Measurements from ENCODE around the gene TMC6.

TMC6 gene

DNA sequence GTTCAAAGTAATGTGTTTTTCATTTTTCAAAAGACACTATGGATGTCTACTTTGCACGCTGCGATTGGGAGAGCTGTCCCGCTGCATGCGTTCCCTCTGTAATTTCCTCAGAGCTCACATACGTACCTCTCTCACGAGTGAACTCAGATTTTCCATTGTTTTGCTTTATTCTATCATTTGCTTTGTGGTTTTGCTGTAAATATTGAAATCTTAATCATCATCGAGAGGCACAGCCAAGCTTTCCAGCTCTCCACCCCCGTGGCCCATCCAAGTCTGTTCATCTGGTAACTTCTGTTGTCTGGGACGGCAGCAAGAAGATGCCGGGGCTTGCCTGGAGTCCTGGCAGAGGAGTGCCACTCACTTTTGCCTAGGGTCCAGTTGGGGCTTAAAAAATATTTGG, 21.1 kb downstream of the TMC6 start:
- H3K4me3 ChIP-seq (ENCODE audit: low read length): no peak overlapping the region
- no peaks in the 10 kb centered on the region for H3K9me3 ChIP-seq (ENCODE audit: insufficient read depth, low read depth, low read length)
- no peak overlapping the region for H3K9ac ChIP-seq (ENCODE audit: low read depth, low read length)
- H3K27me3 ChIP-seq (ENCODE audit: insufficient read depth, low read length): no peaks in the 10 kb centered on the region
- no peaks in the 10 kb centered on the region for H3K4me1 ChIP-seq (ENCODE audit: insufficient read depth, low read length)
- H3K36me3 ChIP-seq (ENCODE audit: insufficient read depth, low read depth, low read length): peaks cover 24% of the 10 kb centered on the region
- no peak overlapping the region for H3K27ac ChIP-seq (ENCODE audit: low read length)

GRCh38 chr17:78106211-78106610, 22.3 kb downstream of the TMC6 start:
- Histone ChIP-seq H3K36me3 (ENCODE audit: insufficient read depth, low read depth, low read length) (peaks cover 37% of the 10 kb centered on the region), H3K4me3 (ENCODE audit: low read length) (no peak overlapping the region), H3K27me3 (ENCODE audit: insufficient read depth, low read length) (no peaks in the 10 kb centered on the region), H3K9me3 (ENCODE audit: insufficient read depth, low read depth, low read length) (0 out of 2 replicates have a peak, but pooled peaks cover 5% of the 10 kb centered on the region), H3K27ac (ENCODE audit: low read length) (no peak overlapping the region), H3K9ac (ENCODE audit: low read depth, low read length) (no peak overlapping the region), H3K4me1 (ENCODE audit: insufficient read depth, low read length) (no peaks in the 10 kb centered on the region)

DNA sequence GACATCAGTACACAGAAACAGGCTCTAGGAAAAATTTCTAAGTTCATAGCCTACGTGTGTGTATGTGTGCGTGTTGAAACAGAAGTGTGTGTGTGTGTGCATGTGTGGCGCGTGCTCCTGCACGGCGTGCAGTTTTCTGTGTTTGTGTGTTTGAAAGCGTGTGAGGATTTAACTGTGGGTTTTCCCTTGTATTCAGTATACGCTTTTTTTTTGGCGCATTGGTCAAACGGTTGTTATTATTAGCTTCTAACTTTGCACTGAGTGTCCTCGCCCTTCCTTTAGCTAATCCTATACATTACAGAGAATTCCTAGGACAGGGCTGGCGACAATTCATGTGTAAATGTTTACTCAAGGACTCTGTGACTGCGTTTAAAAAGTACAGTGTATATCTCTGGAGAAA, 23.0 kb downstream of the TMC6 start:
- Histone ChIP-seq H3K27ac (ENCODE audit: low read length) (no peak overlapping the region), H3K9ac (ENCODE audit: low read depth, low read length) (no peak overlapping the region), H3K36me3 (ENCODE audit: insufficient read depth, low read depth, low read length) (peaks cover 42% of the 10 kb centered on the region), H3K4me3 (ENCODE audit: low read length) (no peak overlapping the region), H3K27me3 (ENCODE audit: insufficient read depth, low read length) (no peaks in the 10 kb centered on the region), H3K9me3 (ENCODE audit: insufficient read depth, low read depth, low read length) (peaks cover 8% of the 10 kb centered on the region; the same call in 1 of the 2 replicates), H3K4me1 (ENCODE audit: insufficient read depth, low read length) (no peaks in the 10 kb centered on the region)

DNA sequence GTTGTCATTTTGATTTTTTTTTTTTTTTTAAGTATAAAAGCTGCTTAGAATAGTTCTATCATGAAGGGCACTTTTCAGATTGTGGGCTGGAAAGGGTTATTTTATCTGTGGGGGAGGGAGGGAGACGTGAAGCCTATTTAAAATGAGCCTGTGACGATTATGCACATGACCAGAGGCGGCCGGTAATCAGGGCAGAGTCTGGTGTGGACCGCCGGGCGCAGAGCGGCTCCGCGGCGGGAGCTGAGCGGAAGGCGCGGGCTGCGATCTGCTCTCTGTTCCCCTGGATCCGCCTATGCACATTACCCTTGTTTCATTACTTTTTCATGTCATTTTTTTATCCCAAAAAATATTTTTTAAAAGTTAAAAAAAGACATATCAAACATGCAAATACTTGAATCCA, 23.5 kb downstream of the TMC6 start:
- Histone ChIP-seq H3K27ac (ENCODE audit: low read length) (no peak overlapping the region), H3K36me3 (ENCODE audit: insufficient read depth, low read depth, low read length) (peaks cover 46% of the 10 kb centered on the region), H3K9me3 (ENCODE audit: insufficient read depth, low read depth, low read length) (peaks cover 13% of the 10 kb centered on the region; the same call in 1 of the 2 replicates), H3K4me1 (ENCODE audit: insufficient read depth, low read length) (no peaks in the 10 kb centered on the region), H3K4me3 (ENCODE audit: low read length) (no peak overlapping the region), H3K27me3 (ENCODE audit: insufficient read depth, low read length) (no peaks in the 10 kb centered on the region), H3K9ac (ENCODE audit: low read depth, low read length) (no peak overlapping the region)

DNA sequence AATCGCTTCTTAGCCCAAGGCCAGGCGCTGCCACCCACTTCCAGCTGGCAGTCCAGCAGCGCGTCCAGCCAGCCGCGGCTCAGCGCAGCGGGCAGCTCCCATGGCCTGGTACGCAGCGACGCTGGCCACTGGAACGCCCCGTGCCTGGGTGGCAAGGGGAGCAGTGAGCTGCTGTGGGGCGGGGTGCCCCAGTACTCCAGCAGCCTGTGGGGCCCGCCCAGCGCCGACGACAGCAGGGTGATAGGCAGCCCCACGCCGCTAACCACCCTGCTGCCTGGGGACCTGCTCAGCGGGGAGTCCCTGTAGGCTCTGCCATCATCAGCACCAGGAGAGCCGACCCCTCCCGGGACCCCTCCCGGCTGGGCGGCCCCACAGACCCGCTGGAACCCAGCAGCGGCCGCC, 24.0 kb downstream of the TMC6 start:
- Histone ChIP-seq H3K27me3 (ENCODE audit: insufficient read depth, low read length) (no peaks in the 10 kb centered on the region), H3K4me1 (ENCODE audit: insufficient read depth, low read length) (no peaks in the 10 kb centered on the region), H3K9me3 (ENCODE audit: insufficient read depth, low read depth, low read length) (peaks cover 17% of the 10 kb centered on the region; the same call in 1 of the 2 replicates), H3K27ac (ENCODE audit: low read length) (no peak overlapping the region), H3K4me3 (ENCODE audit: low read length) (no peak overlapping the region), H3K9ac (ENCODE audit: low read depth, low read length) (no peak overlapping the region), H3K36me3 (ENCODE audit: insufficient read depth, low read depth, low read length) (peaks cover 52% of the 10 kb centered on the region)

DNA sequence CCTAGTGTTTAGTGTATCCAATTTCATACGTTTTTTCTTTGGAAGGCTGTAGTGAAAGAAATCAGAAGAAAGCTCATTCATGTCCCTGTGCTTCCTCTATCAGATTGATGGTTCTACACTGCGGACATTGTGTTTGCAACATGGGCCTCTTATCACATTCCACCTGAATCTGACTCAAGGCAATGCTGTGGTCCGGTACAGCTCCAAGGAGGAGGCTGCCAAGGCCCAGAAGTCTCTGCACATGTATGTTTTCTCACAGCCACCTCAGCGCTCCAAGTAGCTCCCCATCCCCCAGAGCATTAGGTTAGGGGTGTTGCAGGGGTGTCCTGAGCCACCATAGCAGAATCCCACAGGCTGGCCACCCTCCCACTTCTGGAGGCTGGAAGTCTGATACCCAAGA, 25.2 kb downstream of the TMC6 start:
- no peak overlapping the region for H3K9ac ChIP-seq (ENCODE audit: low read depth, low read length)
- no peaks in the 10 kb centered on the region for H3K4me1 ChIP-seq (ENCODE audit: insufficient read depth, low read length)
- no peaks in the 10 kb centered on the region for H3K27me3 ChIP-seq (ENCODE audit: insufficient read depth, low read length)
- peaks cover 64% of the 10 kb centered on the region for H3K36me3 ChIP-seq (ENCODE audit: insufficient read depth, low read depth, low read length)
- H3K9me3 ChIP-seq (ENCODE audit: insufficient read depth, low read depth, low read length): peaks cover 17% of the 10 kb centered on the region; the same call in 1 of the 2 replicates
- H3K27ac ChIP-seq (ENCODE audit: low read length): no peak overlapping the region
- no peak overlapping the region for H3K4me3 ChIP-seq (ENCODE audit: low read length)

DNA sequence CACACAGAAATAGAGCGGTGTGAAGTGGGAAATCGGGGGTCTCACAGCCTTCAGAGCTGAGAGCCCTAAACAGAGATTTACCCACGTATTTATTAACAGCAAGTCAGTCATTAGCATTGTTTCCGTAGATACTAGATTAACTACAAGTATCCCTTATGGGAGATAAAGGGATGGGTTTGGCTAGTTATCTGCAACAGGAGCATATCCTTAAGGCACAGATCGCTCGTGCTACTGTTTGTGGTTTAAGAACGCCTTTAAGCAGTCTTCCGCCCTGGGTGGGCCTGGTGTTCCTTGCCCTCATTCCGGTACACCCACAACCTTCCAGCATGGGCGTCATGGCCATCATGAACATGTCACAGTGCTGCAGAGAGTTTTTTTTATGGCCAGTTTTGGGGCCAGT, 27.0 kb downstream of the TMC6 start:
- H3K27ac ChIP-seq (ENCODE audit: low read length): no peak overlapping the region
- H3K36me3 ChIP-seq (ENCODE audit: insufficient read depth, low read depth, low read length): peaks cover 77% of the 10 kb centered on the region
- H3K4me1 ChIP-seq (ENCODE audit: insufficient read depth, low read length): no peaks in the 10 kb centered on the region
- no peak overlapping the region for H3K4me3 ChIP-seq (ENCODE audit: low read length)
- no peaks in the 10 kb centered on the region for H3K27me3 ChIP-seq (ENCODE audit: insufficient read depth, low read length)
- no peak overlapping the region for H3K9ac ChIP-seq (ENCODE audit: low read depth, low read length)
- peaks cover 17% of the 10 kb centered on the region; the same call in 1 of the 2 replicates for H3K9me3 ChIP-seq (ENCODE audit: insufficient read depth, low read depth, low read length)

GRCh38 chr17:78101112-78101511, 27.4 kb downstream of the TMC6 start:
- Histone ChIP-seq H3K4me1 (ENCODE audit: insufficient read depth, low read length) (no peaks in the 10 kb centered on the region), H3K36me3 (ENCODE audit: insufficient read depth, low read depth, low read length) (peaks cover 81% of the 10 kb centered on the region)

GRCh38 chr17:78096093-78096492, 32.5 kb downstream of the TMC6 start:
- Histone ChIP-seq H3K4me3 (ENCODE audit: low read length) (no peak overlapping the region), H3K9me3 (ENCODE audit: insufficient read depth, low read depth, low read length) (peaks cover 12% of the 10 kb centered on the region; the same call in 1 of the 2 replicates), H3K27ac (ENCODE audit: low read length) (no peak overlapping the region), H3K36me3 (ENCODE audit: insufficient read depth, low read depth, low read length) (peaks cover 98% of the 10 kb centered on the region), H3K4me1 (ENCODE audit: insufficient read depth, low read length) (no peaks in the 10 kb centered on the region), H3K27me3 (ENCODE audit: insufficient read depth, low read length) (no peaks in the 10 kb centered on the region), H3K9ac (ENCODE audit: low read depth, low read length) (no peak overlapping the region)

More at GRCh38 chr17:78101112-78101511, 27.4 kb downstream of the TMC6 start:
- Histone ChIP-seq H3K9ac (ENCODE audit: low read depth, low read length) (no peak overlapping the region), H3K27ac (ENCODE audit: low read length) (no peak overlapping the region), H3K4me3 (ENCODE audit: low read length) (no peak overlapping the region), H3K9me3 (ENCODE audit: insufficient read depth, low read depth, low read length) (peaks cover 17% of the 10 kb centered on the region; the same call in 1 of the 2 replicates), H3K27me3 (ENCODE audit: insufficient read depth, low read length) (no peaks in the 10 kb centered on the region)

DNA sequence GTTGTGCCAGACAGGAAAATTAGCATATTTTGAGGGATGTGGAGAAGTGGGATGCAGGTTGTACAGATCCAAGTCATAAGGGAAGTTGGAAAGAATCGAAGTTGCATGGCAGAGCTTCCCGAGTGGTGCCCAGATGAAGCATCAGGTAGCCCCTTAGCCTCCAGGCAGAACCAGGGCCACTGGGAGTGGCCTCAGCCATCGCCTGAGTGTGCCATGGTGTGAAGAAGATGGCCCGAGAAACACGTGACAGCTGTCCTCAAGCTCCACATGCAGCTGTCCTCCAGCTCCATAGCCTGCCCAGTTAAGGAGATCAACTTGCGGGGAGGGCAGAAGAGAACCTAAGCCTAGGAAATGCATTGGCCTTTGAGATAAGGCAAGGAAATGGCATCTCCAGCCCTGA, 33.5 kb downstream of the TMC6 start:
- Histone ChIP-seq H3K27me3 (ENCODE audit: insufficient read depth, low read length) (no peaks in the 10 kb centered on the region), H3K36me3 (ENCODE audit: insufficient read depth, low read depth, low read length) (peaks cover 100% of the 10 kb centered on the region), H3K4me3 (ENCODE audit: low read length) (no peak overlapping the region), H3K27ac (ENCODE audit: low read length) (no peak overlapping the region), H3K4me1 (ENCODE audit: insufficient read depth, low read length) (no peaks in the 10 kb centered on the region), H3K9me3 (ENCODE audit: insufficient read depth, low read depth, low read length) (peaks cover 4% of the 10 kb centered on the region; the same call in 1 of the 2 replicates), H3K9ac (ENCODE audit: low read depth, low read length) (no peak overlapping the region)

DNA sequence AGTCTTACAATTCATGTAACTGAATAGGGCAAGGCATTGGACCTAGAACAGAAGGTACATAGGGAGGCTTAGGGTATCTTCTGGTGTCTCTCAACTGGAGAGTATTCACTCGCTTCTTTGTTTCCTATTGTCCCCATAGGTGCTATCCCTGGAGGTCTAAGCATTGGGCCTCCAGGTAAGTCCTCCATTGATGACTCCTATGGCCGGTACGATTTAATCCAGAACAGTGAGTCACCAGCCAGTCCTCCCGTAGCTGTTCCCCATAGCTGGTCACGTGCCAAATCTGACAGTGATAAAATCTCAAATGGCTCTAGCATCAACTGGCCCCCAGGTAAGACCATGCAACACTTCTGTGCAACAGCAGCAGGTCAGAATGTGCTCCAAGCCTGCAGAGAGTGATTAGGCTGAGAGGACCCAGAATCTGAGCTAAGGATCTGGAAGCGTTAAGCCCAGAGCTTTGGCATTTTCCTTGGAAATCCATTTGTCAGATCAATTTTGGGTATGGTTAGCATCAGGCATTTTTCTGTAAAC, 35.7 kb downstream of the TMC6 start:
- no peaks in the 10 kb centered on the region for H3K27me3 ChIP-seq (ENCODE audit: insufficient read depth, low read length)
- no peak overlapping the region for H3K9ac ChIP-seq (ENCODE audit: low read depth, low read length)
- no peaks in the 10 kb centered on the region for H3K9me3 ChIP-seq (ENCODE audit: insufficient read depth, low read depth, low read length)
- no peak overlapping the region for H3K4me3 ChIP-seq (ENCODE audit: low read length)
- H3K36me3 ChIP-seq (ENCODE audit: insufficient read depth, low read depth, low read length): peaks cover 96% of the 10 kb centered on the region
- H3K27ac ChIP-seq (ENCODE audit: low read length): no peak overlapping the region
- H3K4me1 ChIP-seq (ENCODE audit: insufficient read depth, low read length): no peaks in the 10 kb centered on the region

DNA sequence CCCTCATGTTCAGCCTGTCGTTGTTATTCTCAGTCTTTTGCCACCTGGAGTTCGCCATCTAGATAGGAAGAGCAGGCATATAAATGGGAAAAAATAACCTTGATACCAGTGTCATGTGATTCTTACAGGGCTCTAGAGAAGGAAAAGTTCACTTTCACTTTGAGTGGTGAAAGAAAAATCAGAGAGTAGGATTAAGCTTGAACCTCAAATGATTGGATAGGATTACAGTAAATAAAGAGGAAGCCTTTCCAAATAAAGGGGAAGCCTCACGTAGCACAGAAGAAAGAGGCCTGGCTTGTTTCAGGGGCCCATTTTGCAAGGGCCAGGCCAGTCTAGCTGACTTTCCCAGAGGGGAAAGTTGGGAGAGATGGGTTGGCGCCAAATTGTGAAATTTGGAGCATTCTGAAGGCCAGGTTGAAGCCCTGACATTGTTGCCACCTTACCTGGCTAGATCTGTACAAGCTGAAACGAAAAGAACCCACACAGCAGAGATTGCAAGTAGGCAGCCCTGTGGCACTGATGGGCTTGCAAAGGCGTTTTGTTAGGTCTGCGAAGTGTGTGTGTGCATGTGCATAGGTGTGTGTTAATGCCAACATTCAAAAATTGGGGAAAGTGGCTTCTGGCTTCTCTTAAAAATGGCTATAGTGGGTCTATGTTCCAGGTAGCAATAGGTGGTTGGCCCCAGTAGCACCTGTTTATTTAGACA, 38.8 kb downstream of the TMC6 start:
- H3K4me1 ChIP-seq (ENCODE audit: insufficient read depth, low read length): no peaks in the 10 kb centered on the region
- H3K27ac ChIP-seq (ENCODE audit: low read length): no peak overlapping the region
- no peak overlapping the region for H3K9ac ChIP-seq (ENCODE audit: low read depth, low read length)
- H3K4me3 ChIP-seq (ENCODE audit: low read length): no peak overlapping the region
- H3K27me3 ChIP-seq (ENCODE audit: insufficient read depth, low read length): no peaks in the 10 kb centered on the region
- peaks cover 90% of the 10 kb centered on the region for H3K36me3 ChIP-seq (ENCODE audit: insufficient read depth, low read depth, low read length)
- no peaks in the 10 kb centered on the region for H3K9me3 ChIP-seq (ENCODE audit: insufficient read depth, low read depth, low read length)

Data from iPS-20b (cell line).